Stimulated activated CD8-positive, alpha-beta memory T cell treated with anti-CD3 and anti-CD28 coated beads, Interleukin-12 subunit alpha, Interleukin-12 subunit beta, amount 100 ng/mL, for 24 hours (primary cell): ENCODE measurements around the gene GPSM3.
"Not testable (repeated sequence)": the region's sequence is repeated elsewhere in the genome, so short reads cannot be mapped to it uniquely, and the experiment has no call there.

Experiments used
- DNase-seq: peaks from one replicate; pipeline ENCODE4 v3.0.0-alpha.2; 2020; ENCODE audit errors: extremely low read depth

GPSM3 gene, protein sequence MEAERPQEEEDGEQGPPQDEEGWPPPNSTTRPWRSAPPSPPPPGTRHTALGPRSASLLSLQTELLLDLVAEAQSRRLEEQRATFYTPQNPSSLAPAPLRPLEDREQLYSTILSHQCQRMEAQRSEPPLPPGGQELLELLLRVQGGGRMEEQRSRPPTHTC

DNA sequence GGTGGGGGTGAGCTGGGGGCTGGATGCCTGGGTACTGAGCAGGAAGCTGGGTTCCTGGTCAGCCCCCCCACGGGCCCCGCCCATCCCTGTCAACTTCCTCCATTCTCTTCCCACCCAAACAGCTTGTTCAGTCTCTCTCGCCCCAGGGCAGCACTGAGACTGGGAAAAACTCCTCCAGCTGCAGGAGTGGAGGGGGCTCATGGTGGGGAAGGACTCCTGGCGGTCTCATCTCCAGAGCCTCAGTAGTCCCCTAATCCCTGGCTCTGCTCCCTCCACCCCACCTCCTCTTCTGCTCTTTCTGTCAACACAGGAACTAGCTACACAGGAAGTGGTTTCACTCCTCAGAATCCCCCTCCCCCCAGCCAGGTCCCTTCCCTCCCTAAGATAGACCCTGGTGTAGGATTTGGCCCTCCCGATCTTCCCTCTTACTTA is at the start of gene GPSM3:
Gene GPSM3, minus strand, starts transcription at position 36 of the 432 bp plus-strand sequence. CDS start 130 bp downstream, outside the sequence.
- no peak for DNase-seq

DNA sequence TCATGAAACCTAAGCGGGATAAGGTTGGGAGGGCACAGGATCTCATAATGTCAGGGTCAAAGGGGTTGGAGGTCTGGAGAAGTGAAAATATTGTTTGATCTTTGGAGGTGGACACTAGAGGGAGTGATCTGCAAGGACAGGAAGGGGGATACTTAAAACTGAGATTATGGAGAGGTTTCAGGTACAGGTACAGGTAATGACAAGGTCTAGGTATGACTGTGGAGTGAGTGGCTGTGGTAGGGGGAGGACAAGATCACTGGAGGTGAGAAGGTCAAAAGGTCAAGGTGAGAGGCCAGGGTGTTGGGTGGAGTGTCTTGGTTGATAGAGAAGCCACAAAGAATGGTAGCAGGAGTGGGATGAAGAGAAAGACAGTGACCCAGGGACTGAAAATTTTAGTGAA is 48.2 kb upstream of the GPSM3 start:
- DNase-seq: no peak

DNA sequence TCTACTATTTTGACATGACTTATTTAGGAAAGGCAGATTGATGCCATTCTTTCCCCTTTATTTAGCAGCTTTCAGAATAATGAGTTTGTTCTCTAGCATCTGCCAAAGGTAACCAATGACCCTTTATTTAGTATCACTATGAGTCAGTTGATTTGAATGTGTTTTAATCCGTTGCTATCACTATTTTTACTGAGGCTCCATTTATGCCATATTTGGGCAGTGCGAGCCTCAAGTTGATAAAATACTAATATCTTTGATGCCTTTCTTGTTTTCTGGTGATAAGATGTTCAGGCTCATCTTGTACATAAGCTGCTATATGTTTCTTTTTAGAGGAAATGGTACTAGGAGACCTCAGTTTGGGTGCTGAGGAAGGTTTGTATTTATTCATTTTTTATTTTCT is 47.0 kb upstream of the GPSM3 start:
- DNase-seq: no peak

DNA sequence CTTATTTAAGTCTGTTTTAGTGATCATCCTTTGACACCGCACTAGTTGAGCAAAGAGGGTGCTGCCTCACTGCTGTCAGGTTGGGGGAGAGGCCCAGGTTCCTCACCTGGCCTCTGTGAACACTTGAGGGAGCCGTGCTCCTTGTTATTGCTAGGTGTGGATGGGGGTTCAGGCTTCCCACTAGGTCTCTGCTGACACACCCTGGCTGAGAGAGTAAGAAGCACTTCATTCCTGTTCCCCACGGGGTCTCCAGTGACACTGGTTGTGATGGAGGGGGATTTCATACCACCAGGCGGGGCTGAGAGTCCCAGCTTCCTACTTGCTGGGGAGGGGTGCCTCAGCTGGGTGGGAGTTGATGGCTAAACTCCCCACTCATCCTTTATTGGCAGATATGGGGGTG is 42.5 kb upstream of the GPSM3 start:
- DNase-seq: no peak

DNA sequence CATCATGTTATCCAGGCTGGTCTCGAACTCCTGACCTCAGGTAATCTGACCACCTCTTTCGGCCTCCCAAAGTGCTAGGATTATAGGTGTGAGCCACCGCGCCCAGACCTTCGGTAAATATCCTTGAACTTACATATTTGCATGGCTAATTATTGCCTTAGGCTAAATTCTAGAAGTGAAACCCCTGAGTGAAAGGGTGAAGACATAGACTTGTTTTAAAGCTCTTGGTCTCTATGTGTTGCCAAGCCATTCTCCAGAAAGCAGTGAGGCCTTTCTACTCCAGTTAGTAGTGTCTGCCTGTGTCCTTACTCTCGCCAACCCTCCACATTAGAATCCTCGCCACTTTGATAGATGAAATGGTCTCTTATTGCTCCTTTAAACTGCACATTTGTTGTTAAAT is 34.0 kb upstream of the GPSM3 start:
- no peak for DNase-seq

DNA sequence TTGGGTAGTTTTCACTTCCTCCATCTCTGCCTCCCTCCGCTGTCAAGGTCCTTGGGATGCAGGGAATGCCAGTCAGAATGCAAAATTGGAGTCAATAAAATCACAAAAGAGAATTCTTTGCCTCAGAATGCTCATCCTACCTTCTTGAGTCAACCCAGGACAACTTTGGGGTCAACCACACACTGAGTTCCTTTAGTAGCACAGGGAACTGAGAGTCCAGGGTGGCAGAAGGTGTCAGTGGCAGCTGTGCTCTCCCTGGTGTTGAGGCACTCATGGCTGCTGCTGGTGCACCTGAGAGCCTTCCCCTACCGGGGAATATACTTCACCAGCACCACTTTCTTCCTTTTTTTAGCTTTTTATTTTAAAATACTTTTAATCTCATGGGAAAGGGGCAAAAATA is 32.3 kb upstream of the GPSM3 start:
- no peak for DNase-seq

DNA sequence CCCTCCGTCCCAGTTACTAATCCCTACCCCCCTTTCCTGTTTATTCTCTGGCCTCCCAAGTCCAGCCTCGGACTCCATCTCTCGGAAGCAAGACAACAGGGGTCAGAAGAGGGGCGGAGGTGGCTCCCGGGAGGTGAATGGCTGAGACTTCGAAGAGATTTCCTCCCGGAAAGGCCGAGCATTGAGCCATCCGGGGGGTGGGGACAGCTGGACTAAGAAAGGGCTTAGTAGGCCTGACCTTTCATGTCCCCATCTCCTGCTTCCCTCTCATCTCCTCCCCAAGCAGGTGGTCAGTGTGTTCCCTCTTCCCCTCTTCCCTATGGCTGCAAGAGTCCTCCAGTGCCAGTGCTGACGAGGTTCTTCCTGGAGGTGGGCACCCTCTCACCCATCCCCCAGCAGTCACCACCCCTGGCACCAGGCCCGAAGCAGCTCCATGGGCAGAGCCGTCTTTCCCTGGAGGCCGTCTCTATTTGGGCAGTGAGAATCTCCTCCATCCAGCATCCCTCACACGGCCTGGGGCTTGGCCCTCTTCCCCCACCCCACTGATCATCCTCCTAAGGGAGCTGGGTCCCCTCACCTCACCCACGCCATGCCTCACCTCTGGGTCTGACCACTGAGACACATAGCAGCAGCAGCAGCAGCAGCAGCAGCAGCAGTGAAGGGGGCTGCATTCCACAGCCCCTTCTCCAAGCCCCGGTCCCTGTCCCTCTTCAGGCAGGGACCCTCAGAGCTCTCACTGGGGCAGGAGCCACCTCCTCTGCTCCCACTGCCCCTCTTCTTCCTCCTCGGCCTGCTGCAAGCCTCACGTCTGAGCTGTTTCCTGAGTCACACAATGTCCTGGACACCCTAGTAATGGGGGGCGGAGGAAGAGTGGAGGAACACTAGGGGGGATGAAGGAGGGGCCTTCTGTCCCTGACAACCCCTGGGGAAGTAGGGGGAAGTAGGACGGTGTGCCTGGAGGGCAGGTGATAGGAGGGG is 31.1 kb upstream of the GPSM3 start, which contains the start of gene NOTCH4:
Gene NOTCH4, minus strand, starts transcription at position 810 of the 978 bp plus-strand sequence. Its CDS starts 139 bp downstream, at position 671.
- no peak for DNase-seq

DNA sequence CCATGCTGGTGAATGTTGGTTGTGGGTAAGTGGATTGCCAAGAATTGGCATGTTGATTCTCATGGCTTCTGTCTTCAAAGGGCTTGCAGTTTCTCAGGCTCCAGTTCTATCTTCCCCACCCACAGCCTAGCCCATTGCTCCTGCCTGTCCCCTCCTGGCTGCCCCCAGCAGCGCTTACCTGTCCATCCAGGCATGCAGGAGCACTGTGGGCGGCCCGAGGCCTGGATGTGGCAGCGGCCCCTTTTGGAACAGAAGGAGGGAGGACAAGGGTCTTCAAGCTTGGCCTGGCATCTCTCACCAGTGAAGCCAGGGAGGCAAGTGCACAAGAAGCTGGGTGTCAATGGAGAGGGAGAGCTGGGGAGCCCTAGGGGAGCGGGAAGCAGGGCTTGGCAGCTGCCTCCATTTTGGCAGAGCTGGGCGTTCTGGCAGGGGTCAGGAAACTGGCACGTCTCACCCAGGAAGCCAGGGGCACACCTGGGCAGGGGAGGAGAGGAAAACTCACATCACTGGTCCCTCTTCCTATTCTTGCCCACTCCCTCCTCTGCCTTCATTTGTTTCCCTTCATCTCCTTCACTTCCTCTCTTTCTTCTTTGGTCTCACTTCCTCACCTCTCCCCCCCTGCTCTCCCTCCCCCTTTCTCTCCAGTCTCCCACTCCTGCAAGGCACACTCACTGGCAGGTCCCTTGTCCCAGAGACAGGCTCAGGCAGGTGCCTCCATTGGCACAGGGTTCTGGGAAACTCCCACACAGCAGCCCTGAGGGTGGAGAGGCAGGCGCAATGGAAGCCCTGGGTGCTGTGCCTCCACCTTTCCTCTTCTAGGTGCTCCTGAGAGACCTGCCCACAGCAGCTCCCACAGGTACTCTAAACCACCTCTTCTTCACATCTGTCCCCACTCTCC is 30.1 kb upstream of the GPSM3 start:
- DNase-seq: no peak

DNA sequence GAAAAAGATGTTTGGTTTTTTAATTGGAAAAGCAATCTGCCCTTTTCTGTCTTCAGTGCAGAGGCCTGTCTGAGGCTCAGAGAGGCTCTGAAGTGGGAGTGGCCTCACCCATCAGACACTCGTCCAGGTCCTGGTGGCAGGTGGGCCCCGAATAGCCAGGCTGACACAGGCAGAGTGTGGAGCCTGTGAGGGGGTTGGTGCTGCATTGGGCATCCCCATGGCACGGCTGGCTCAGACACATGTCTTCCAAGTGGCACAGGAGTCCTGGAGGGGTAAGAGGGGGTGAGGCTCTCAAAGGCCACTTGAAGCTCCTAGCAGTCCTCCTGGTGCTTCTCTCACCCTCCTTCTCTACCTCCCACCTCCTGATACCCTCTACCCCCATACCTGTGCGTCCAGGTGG is 27.6 kb upstream of the GPSM3 start:
- no peak for DNase-seq

DNA sequence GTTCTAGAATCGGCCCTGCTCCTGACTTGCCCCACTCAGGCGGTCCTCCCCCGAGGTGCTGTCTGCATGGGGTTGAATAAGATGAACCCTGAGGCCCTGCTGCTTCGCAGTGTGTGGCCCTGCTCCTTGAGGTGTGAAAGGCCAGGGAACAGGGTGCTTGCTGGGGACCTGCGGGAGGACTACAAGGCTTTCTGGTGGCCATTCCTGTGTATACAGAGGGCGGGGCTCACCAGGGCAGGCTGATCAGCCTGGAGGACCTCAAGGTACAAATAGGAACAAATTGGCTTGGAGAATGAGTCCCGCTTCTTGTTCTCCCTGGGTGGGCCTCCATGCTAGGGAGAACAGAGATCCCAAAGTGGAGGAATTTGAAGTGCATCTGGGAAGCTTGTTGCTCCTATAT is 25.7 kb upstream of the GPSM3 start:
- no peak for DNase-seq

DNA sequence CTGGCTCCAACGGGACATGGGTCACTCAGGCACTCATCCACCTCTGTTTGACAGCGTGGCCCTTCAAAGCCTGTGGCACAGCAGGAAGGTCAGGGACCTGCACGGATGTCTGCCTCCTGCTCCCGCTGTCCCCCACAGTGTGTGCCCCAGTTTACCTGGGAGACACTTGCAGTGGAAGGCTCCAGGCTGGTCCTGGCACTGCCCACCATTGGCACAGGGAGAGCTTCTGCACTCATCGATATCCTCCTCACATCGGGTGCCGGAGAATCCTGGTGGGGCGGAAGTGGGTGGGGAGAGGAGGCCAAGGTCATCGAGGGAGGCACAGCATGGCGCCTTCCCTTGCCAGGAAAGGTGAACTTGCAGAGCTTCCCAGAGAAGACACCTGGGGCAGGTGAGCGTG is 24.6 kb upstream of the GPSM3 start:
- no peak for DNase-seq

DNA sequence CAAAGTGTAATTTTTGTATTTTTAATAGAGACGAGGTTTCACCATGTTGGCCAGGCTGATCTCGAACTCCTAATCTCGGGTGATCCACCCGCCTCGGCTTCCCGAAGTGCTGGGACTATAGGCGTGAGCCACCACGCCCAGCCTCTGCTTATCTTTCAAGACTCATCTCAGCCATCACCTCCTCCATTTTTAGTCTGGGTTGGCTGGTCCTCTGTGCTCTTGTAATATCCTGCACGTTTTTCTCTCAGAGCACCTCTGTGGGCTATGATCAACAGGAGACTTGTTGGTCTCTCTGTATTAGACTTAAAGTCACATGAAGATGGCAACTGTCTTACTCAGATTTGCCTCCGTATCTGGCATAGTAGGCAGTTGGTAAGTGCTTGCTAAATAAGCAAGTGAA is 23.8 kb upstream of the GPSM3 start:
- no peak for DNase-seq

DNA sequence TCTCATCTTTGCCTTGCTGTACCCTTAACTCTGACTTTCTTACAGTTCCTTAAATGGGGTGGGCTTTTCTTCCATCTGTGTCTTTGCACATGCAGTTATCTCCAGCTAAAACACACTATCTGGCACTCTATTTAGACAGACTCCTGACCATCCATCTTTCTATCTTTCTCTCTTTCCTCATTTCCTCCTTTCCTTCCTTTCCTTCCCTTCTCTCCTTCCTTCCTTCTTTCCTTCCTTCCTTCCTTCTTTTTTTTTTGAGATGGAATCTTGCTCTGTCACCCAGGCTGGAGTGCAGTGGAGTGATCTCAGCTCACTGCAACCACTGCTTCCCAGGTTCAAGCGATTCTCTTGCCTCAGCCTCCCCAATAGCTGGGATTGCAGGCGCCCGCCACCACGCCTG is 23.2 kb upstream of the GPSM3 start:
- DNase-seq: no peak

DNA sequence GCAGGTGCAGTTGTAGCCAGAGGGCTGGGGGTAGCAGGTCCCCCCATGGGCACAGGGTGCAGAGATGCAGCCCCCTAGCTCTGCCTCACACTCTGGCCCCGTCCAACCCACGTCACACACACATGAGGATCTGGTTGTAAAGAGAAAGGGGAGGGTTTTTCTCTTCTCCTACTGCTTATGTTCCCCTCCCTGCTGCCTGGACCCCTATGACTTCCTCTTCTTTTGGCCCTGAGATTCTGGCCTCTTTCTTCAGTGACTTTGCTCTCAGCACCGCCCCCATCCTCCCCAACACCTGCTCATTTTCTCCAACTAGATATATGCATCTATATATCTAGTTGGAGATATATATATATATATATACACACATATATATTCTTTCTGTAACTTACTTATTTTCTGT is 21.7 kb upstream of the GPSM3 start:
- no peak for DNase-seq

DNA sequence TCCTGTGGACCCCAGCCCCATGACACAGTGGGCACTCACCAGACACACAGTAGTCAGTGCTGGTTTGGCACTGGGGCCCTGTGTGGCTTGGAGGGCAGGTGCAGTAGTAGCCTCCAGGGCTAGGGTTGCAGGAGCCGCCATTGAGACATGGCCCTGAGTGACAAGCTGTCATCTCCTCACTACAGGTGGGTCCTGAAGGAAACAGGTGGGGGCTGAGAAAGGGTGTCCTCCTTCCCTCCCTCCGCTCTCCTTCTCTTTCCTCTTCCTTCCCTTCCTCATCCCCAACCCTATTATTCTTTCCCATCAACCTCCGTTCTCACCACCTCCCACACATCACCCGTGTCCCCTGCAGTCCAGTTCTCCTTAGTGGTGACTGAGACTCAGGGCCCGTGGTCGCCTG is 21.2 kb upstream of the GPSM3 start:
- no peak for DNase-seq

DNA sequence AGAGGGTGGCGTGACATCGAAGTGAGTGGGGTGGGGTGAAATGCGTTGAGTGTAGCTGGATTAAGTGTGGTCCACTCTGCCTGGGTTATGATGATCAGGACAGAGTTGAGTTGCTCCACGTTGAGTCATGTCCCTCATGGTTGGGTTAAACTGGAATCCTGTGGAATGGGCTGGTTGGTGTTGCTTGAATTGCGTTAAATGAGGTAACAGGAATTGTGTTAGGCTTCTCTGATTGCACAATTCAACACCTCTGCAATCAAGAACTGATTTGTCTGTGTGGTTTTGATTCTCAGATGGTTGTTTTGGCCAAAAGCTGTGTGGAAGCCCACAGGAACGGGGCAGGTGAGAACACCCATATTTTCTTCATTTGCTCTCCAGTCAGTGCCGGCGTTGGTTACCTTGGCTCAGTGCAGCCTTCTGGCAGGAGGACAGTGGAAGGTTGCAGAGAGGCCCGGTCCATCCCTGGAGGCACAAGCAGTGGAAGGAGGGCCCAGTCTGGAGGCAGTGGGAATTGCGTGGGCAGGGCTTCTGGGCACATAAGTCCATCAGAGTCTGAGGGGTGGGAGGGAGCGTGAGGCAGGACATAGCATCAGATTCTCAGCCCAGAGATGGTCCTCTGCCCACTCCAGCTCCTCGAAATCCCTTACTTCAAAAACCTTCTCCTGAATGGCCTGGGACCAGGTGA is 19.8 kb upstream of the GPSM3 start:
- DNase-seq: no peak

DNA sequence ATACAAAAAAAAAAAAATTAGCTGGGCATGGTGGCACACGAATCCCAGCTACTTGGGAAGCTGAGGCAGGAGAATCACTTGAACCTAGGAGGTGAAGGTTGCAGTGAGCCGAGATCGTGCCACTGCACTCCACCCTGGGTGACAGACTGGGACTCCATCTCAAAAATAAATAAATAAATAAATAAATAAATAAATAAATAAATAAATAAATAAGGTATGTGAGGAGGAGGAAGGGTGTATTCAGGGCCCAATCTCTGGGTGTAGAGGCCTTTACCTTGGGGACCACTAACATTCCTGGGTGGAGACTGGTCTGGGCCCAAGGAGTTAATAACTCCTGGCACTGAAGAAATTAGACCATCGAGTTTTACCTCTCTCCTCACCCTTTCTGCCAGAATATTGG is 19.0 kb upstream of the GPSM3 start:
- DNase-seq: not testable (repeated sequence)

DNA sequence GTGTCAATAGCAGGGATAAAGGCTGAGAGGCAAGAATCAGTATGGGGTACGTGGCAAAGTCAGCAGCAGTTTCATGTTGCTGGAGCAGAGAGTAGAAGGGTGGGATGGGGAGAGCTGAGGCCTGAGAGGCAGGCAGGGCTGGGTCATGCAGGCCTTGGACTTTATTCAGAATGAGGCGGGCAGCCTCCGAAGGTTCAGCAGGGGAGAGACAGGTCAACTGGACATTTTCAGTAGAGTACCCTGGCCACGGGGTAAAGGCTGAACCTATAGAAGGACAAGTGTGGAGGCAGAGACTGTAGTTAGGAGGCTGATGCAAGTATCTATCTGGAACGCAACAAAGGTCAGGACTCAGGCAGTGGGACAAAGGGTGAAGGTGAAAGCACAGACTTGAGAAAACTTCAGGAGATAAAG is 17.8 kb upstream of the GPSM3 start:
- DNase-seq: no peak

DNA sequence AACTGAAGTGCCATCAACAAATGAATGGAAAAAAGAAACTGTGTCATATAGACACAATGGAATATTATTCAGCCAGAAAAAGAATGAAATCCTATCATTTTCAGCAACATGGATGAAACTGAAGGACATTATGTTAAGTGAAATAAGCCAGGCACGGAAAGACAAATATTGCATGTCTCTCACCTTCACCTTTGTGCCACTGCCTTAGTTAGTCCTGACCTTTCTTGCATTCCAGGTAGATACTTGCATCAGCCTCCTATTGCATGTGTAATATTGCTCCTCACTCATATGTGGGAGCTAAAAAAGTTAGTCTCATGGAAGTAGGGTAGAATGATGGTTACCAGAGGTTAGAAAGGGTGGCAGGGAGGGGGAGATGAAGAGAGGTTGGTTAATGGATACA is 16.6 kb upstream of the GPSM3 start:
- no peak for DNase-seq

DNA sequence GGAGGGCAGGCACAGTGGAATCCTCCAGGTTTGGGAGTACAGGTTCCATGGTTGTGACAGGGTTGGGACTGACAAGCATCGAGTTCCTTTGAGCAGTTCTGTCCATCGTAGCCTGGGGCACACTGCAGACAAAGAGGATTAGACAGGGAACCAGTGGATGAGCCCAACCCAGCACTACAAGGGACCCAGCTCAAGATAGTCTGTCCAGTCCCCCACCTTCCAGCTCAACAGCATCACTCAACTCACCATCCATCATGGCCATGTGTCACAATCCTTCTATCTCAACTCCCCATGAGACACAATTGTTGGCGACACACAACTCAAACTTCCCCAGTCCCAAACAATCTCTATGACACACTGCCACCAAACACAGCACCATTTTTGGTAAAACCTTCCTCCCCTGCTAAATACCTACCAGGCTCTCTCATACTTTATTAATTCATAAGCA is 11.8 kb upstream of the GPSM3 start:
- no peak for DNase-seq
